Cerebellar cortex (tissue), 1 donor: ENCODE data around the gene GLIPR1.
"Not testable (repeated sequence)": the region's sequence is repeated elsewhere in the genome, so short reads cannot be mapped to it uniquely, and the experiment has no call there.

Source experiments
- DNase-seq: peaks from one replicate; pipeline ENCODE4 v3.0.0-alpha.2; 2015; ENCODE audit warnings: low spot score

Gene GLIPR1

DNA sequence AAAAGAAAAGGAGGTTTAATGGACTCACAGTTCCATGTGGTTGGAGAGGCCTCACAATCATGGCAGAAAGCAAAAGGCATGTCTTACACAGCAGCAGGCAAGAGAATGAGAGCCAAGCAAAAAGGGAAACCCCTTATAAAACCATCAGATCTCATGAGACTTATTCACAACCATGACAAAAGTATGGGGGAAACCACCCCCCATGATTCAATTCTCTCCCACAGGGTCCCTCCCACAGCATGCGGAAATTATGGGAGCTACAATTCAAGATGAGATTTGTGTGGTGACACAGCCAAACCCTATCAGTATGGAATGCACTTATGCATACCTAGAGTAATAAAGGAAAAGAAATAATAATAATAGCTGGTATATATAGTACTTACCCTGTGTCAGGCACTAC is 4.5 kb upstream of the GLIPR1 start:
- no peak for DNase-seq

DNA sequence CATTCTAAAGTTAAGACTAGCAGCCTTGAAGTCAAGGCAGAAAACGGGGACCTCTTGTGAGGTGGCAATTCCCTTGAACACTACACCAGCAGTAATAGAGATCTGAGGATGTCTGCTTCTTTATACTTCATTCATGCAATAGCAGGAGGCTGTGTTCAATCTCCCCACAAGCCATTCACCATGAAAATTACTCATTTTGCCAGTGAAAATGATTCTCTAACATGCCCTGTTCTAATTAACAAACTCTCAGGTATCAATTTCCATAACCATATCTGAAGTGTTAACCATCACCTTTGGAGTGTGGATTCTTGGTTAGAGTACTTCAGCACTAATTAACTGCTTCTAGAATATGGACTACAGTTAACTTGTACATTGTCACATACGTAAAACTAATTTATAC is 3.4 kb upstream of the GLIPR1 start:
- DNase-seq, result no peak

DNA sequence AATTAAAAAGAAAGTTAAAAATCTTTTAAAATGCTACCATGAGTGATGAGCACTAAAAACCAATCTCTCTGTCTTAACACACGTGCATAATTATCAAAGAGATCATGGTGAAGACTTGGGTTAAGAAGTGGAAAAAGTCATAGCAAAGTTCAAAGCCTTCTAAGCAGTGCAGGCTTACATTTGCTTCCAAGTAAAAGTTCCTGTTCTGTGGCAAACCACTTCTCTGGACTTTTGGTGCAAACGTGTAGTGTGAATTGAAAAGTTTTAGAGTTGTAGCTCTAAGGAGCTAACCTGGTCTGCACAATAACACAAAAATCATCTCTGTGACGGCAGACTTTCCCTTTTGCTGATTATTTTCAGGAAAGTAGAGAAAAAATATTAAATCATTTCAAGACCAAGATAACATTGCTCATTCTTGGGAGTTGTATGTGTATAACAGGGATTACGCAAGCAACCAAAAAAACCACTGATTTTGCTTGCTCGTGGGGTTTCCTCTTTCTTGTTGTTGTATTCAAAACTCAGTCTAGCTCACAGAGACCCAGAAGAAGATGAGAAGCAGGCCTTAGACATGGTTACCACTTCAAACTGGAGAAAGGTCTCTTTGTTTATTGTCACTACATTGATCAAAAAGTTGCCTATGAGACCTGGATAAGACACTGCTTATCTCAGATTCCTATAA is 2.3 kb upstream of the GLIPR1 start:
- DNase-seq, result no peak

DNA sequence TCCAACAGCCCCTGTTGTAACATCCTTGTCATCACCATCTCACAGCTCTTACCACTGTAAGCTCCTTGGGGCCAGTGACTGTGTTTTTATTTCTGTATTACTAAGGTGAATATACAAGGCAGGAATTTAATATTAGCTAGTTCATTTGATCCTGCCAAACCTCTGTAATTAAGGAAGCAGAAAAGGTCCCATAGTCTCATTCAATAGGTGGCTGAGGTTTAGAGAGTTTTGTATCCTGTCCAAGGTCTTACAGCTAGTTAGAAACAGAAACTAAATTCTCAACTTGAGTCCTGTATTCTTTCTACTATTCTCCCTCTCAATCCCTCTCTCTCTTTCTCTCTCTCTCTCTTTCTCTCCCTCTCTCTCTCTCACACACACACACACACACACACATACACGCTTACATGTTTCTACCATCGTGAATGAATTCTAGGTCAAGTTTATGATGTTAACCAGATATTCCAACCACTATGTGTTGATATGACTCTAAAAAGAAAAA is 543 bp upstream of the GLIPR1 start:
- DNase-seq, result no peak

DNA sequence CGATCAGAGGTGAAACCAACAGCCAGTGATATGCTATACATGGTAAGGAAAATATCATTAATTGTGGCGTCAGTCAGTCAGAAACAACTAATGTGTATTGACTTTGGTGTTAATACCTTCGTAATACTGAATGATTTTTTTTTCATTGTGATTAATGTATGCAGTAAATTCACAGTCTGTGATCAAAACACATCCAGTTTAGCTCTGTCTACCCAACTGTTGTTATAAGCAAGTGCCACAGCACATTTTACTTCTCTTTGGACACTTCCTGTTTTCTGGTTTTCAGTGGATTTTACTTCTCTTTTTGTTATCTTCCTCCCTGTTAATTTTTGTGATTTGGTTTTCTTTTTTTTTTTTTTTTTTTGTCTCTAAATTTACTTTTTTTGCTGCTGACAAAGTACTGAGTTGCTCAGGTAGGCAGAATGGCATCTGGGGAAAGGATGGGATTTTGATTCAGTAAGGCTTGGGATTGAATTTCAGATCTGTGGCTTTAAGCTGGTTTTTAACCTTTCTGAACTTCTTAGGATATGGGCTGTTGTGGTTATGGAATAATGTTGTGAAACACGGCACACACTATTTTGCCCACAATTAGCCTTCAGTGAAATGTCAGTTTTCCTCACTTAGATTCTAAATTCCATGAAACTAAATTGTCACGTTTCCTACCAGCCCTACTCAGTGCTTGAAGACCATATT is 604 bp downstream of the GLIPR1 start:
- no peak for DNase-seq

DNA sequence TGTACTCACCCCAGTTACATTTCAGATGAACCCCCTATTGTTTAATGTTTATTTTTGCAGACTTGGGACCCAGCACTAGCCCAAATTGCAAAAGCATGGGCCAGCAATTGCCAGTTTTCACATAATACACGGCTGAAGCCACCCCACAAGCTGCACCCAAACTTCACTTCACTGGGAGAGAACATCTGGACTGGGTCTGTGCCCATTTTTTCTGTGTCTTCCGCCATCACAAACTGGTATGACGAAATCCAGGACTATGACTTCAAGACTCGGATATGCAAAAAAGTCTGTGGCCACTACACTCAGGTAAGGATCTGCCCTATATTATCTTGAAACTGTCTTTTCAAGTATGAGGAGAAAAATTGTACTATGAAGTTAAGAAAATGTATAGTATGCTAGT is 1.2 kb downstream of the GLIPR1 start:
- no peak for DNase-seq

DNA sequence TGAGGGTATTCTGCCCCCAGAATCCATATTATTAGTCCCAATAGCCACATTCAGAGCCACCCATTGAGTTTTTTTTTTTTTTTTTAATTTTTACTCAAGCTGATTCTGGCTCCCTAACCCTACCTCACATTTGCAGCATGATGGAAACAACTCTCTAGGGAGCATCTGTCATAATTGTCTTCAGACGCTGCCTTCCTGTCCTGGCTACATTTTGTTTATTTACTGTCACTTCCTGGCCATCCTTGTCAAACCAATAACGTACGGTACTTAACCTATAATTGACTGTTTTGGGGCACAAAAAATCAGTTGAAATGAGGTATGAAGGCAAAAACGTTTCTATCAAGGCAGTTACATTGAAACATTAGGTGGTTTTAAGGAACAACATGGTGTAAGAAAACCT is 2.1 kb downstream of the GLIPR1 start:
- DNase-seq, result no peak

DNA sequence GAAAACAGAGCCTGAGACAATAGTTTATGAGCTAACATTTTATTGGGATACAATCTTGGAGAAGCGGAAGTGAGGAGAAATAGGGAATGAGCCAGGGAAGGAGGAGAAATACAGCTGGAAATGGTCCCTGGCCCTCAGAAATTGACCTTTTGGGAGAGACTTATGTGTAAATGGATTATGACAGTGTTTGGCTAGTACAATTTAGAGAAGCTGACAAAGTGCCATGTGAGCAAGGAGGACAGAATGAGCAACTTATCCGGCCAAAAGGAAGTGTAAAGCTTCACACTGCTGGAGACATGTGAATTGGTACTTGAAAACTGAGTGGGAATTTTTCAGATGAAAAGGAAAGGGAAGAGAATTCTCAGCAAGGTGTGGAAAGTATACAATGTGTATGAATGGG is 2.9 kb downstream of the GLIPR1 start:
- DNase-seq, result no peak

DNA sequence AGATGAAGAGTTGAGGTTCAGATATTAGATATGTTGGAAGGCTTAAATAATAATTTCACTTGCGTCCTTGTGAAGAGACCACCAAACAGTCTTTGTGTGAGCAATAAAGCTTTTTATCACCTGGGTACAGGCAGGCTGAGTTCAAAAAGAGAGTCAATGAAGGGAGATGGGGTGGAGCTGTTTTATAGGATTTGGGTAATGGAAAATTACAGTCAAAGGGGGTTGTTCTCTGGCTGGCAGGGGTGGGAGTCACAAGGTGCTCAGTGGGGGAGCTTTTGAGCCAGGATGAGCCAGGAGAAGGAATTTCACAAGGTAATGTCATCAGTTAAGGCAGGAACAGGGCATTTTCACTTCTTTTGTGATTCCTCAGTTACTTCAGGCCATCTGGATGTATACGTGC is 3.9 kb downstream of the GLIPR1 start:
- DNase-seq, result not testable (repeated sequence)

DNA sequence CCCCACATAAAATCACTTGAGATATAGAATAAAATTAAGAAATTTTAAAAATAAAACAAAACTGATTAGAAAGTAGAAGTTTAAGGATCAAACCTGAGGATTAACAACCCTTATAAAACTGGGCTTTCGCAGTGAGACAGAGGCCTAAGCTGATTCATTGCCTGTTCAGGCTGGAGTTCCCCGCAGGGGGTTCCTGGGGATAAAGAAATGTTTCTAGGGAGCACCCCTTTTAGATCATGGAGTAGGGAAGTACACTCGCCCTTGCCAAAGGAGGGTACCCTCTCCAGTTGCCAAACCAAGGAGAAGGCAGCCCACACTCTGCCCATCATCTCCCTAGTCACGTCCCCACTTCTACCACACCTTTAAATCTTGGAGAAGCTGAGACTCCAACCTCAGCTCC is 6.8 kb downstream of the GLIPR1 start:
- DNase-seq, result no peak

DNA sequence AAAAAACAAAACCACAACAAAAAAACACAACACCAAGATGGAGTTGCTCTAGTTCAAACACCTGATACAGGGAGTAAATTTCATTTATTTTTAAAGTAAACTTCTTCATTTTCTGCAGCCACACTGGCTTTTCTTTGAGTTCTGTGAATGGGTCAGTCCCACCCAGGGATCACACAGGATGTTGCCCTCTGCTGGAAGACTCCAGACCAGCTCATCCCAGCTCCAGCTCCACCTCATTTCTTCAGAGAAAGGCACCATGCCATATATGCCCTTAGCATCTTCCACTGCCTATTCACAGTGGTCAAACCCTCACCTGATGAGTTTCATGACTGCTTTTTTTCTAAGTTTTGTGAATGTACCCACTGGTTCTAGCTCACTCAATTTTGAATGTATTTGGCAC is 8.0 kb downstream of the GLIPR1 start:
- DNase-seq, result peak; percentile 19

DNA sequence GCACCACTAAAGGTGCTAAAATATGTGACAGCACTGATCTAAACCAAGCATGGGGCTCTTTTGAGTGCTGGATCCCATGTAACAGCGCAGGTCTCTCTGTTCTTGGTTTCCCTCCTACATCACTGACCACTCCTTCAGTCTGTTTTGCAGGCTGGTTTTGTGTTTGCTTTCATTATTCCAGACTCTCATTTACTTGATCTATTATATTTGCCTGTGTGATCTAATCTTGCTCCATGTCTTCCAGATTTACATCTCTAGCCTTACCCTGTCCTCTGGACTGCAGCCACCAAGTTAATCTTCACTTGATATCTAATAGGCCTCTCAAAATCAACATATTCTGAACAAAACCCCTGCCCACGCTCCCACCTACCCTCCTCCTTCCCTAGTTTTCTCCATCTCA is 8.6 kb downstream of the GLIPR1 start:
- DNase-seq, result no peak

DNA sequence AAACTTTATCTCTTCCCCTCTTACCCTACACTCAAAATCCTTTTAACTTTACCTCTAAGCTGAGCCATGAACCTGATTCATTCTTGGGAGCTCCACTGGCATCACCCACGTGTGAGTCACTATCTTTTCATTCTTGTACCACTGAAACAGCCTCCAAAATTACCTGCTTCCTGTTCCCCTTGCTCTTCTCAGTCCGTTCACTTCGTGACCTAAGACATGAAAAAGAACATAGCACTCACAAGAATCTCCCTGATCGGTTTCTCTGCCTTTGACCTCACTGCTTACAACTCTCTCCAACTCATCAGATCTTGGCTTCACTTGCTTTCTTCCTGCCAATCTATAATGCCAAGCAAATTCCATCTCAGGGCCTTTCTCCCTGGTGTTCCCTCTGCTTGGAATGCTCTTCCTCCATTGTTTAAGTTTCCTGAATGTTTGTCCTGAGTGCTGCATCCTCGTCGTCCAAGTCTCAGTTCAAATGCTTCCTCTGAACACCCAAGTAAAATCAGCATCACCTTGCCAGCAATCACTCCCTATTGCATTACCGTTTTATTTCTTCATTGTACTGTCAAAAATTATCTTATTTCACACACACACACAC is 9.2 kb downstream of the GLIPR1 start:
- no peak for DNase-seq

DNA sequence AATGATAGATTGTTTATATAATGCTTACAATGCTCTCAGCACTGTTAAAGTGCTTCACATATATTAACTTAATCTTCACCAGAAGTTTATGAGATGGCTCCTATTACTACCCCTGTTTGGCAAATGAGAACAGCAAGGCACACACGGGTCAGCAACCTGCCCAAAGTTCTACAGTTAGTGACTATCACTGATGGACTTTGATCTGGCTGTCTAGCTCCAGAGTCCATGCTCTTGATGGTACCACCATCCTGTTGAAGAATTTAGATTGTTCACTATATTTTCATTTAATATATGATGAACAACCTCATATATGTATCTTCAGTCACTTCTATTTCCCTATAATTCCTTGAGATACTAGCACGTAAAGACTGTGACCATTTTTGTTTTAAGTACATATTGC is 10.6 kb downstream of the GLIPR1 start:
- no peak for DNase-seq

DNA sequence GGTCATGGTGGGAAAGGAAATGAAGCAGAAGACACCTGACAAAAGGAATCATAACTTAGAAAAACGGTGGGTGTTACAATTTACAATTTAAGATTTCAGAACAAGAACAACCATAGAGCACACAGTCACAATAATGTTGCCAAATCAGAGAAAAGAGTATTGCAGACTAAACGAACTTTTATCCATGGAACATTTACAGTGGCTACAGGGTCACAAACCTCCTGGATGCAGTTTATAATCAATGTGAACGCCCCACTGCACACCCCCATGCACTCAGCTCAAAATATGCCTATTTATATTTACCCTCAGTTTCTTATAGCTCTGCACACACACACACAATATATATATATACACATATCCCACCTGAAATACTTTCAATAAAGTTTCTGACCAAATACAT is 22.9 kb downstream of the GLIPR1 start:
- DNase-seq, result no peak

DNA sequence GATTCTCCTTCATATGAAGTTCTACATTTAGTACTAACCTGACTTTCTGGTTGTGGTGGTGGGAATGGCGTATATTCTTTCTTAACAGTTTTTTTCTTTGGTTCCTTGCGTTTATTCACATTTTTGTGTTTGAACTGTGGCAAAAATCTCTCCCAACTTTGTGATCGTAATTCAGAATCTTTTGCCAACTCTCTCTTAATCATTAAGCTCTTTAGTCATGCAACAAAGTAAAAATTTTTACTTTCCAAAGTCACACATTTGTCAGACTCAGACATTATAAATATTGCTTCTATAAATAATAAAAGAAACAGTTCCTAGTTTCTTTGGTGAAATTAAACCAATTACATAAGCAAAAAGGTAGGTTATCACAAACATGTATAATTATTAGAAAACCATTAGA is 23.3 kb downstream of the GLIPR1 start:
- no peak for DNase-seq

DNA sequence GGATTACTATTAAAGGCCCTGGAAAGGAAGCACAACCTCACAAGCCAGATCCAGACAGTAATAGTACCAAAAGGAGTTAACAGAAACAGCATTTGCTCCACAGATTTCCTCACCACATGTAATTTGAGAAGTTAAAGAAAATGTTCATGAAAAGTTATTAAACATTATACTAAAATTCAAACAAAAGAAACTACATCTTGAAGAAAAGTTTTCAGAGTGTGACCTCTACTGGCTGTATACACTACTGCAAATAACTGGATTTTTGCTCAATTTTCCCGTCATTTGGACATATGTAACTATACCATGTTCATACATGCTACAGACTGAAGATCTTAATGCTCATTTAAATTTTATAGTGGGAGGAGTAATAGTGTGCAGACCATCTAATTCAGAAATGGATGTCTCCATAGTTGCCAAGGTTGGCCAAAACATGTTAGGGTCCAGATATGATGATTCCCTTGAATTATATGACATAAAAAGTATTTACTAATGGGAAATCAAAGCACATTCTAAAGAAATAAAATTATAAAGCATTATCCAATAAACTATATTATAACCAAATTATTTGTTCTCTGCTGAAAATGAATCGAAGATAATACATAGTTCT is 25.3 kb downstream of the GLIPR1 start:
- peak; percentile 23 for DNase-seq

DNA sequence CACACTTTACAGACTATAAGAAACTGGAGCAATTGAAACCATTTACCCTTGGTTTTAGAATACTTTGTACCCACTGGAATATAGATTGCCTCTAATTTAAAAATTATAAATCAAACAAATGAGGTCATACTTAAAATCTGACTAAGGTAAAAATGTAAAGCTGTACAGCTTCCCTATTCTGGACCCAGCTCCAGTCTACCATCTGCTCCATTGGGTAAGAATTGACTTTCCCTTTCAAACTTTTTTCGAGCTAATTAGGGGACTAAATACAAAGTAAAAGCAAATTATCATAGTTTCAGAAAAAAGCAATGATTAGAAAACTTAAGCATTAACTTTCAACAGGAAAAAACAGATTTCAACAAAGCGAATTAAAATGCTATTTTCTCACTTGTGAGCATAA is 26.5 kb downstream of the GLIPR1 start:
- no peak for DNase-seq

DNA sequence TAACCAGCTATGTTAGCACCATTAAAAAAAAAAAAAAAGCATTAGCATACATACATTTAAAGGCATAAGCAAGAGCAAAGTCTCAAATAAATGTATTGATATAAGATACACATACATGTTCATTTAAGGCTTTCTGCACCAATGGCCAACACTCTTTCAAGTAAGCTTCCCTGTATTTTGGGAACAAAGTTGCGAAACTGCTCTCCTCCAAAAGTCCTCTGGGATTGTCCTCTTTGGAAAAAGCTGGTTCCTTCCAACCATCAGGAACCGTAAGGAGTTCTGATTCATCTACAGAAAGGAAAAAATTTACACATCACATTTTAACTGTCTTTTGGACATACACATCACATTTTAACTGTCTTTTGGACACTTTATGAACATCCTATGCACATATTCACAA is 27.6 kb downstream of the GLIPR1 start:
- no peak for DNase-seq

DNA sequence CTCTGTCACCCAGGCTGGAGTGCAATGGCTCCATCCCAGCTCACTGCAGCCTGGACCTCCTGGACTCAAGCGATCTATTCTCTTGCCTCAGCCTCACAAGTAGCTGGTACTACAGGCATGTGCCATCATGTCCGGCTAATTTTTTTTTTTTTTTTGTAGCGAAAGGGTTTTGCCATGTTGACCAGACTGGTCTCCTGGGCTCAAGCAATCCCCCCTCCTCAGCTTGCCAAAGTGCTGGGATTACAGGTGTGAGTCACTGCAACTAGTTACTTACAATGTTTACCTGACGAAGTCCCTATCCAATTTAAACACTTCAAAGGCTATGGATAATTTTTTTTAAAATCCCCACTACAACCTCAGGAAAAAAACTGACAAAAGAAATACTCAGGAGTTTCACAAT is 29.1 kb downstream of the GLIPR1 start:
- DNase-seq, result no peak

DNA sequence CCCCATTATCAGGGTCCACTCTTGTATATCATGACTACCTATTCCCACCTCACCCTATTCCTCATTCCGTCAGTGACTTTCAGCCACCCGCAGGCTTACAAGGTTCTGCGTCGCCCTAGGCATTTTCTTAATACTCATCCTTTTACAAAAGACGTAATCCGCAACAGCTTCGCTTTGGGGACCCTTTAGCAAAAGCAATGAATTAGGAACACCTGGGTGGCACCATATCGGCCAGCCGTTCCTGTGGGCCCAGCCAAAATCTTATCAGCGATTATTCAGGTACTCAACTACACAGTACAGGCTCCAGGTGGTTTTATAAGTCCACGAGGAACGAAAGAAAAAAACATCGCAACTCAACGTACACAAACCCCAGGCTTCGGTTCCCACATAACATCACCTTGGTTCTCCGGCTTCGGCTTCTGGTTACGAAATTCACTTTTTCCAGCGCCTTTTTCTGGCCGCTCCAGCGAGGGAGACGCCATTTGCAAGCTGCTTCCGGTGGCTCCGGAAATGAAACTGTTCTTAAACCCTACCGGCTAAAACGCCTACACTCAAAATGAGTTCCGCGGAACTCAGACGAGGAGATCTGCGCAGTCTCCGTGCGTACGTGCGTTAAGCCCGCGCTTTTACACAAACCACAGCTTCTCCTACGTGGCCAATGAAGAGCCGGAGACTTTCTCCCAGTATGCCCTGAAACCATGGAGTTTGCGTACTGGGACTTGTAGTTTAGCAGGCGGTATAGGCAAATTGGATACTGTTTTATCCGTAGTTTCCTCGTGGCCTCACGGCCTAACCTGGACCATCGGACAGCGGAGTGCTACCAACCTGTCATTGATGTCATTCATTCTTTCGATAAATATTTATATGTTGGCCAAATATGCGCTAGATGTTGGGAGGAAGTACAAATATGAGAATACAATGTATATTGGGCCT is 30.8 kb downstream of the GLIPR1 start, which contains the start of gene KRR1:
TSS of gene KRR1 (minus strand) at position 494 of the 933 bp plus-strand sequence. CDS start at position 482, 12 bp downstream.
- DNase-seq, result peak; percentile 100

DNA sequence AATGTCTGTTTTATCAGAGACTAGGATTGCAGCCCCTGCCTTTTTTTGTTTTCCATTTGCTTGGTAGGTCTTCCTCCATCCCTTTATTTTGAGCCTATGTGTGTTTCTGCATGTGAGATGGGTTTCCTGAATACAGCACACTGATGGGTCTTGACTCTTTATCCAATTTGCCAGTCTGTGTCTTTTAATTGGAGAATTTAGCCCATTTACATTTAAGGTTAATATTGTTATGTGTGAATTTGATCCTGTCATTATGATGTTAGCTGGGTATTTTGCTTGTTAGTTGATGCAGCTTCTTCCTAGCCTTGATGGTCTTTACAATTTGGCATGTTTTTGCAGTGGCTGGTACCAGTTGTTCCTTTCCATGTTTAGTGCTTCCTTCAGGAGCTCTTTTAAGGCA is 40.7 kb downstream of the GLIPR1 start:
- DNase-seq, result not testable (repeated sequence)
